IMR-90 (cell line): ENCODE measurements around the gene ENDOG.

Source experiments
- BHLHE40 ChIP-seq: fragments of 150-350 bp; IDR thresholded peaks from 2 replicates; pipeline ENCODE4 v1.6.1; 2016; ENCODE audit warnings: mild to moderate bottlenecking, low read depth, low read length
- CEBPB ChIP-seq: IDR thresholded peaks from 2 replicates; pipeline ENCODE4 v1.6.1; 2012; ENCODE audit warnings: low read depth, low read length, improper control_type of control experiment
- CHD1 ChIP-seq: IDR thresholded peaks from 2 replicates; pipeline ENCODE4 v1.6.1; 2012; ENCODE audit warnings: low read depth, low read length, improper control_type of control experiment
- FOS ChIP-seq: fragments of 150-350 bp; IDR thresholded peaks from 2 replicates; pipeline ENCODE4 v1.6.1; 2016; ENCODE audit warnings: low read depth, low read length
- MAFK ChIP-seq: IDR thresholded peaks from 2 replicates; pipeline ENCODE4 v1.6.1; 2012; ENCODE audit warnings: low read depth, low read length, improper control_type of control experiment
- MAZ ChIP-seq: IDR thresholded peaks from 2 replicates; pipeline ENCODE4 v1.6.1; 2012; ENCODE audit warnings: low read depth, mild to moderate bottlenecking, low read length, improper control_type of control experiment, moderate library complexity, borderline replicate concordance
- MXI1 ChIP-seq: IDR thresholded peaks from 2 replicates; pipeline ENCODE4 v1.6.1; 2012; ENCODE audit warnings: low read depth, mild to moderate bottlenecking, low read length, moderate library complexity, borderline replicate concordance
- POLR2A ChIP-seq: IDR thresholded peaks from 2 replicates; pipeline ENCODE4 v1.6.1; 2012; ENCODE audit warnings: mild to moderate bottlenecking, low read depth, low read length
- RAD21 ChIP-seq: IDR thresholded peaks from 2 replicates; pipeline ENCODE4 v1.6.1; 2012; ENCODE audit warnings: low read length, improper control_type of control experiment
- RFX5 ChIP-seq: IDR thresholded peaks from 2 replicates; pipeline ENCODE4 v1.8.0; 2012; ENCODE audit warnings: low read depth, mild to moderate bottlenecking, low read length, moderate library complexity
- SMC3 ChIP-seq: fragments of 150-350 bp; IDR thresholded peaks from 2 replicates; pipeline ENCODE4 v1.6.1; 2016; ENCODE audit warnings: low read depth, mild to moderate bottlenecking, antibody characterized with exemption, low read length, moderate library complexity
- TF ChIP-seq, protein P1 (sequence below): conservative IDR thresholded peaks from 2 replicates; pipeline ENCODE4 v1.5.1; 2012; ENCODE audit warnings: mild to moderate bottlenecking, low read depth, low read length, improper control_type of control experiment
- TF ChIP-seq, protein P2 (sequence below): fragments of 150-350 bp; IDR thresholded peaks from 2 replicates; pipeline ENCODE4 v1.6.1; 2017; ENCODE audit warnings: mild to moderate bottlenecking, antibody characterized with exemption, low read length, low read depth

DNA sequence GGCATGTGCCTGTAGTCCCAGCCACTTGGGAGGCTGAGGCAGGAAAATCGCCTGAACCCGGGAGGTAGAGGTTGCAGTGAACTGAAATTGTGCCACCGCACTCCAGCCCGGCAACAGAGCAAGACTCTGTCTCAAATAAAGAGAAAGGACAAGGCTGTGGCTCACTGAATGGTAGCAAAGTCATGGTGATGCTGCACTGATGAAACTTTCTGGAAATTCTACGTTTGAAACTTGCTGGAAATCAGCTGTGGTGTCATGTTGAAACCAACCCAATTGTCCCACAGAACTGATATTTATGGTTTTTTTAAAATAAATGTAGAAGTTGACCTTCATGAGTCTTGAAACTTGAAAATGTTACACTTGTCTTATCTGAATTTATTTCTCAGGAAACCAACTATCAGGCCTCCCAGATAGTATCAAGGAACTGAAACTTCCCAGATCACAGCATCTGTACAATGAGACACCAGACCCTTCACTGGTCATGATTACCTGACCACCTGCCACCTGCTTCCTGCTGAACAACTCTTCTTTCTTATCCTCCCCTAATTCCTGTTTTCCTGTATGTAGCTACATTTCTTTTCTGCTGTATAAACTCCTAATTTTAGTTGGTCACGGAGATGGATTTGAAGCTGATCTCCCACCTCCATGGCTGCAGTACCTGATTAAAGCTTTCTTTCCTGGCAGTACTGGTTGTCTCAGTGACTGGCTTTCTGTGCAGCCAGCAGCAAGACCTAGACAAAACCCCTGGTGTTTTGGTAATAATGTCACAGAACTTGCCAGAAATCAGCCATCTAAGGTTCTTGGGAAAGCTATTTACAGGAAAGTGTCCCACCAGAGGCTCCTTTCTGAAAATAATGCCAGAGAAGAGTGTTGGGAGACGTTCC lies 36.9 kb upstream of the ENDOG start:
- TF ChIP-seq FOS: no peak
- TF ChIP-seq, protein P1, sequence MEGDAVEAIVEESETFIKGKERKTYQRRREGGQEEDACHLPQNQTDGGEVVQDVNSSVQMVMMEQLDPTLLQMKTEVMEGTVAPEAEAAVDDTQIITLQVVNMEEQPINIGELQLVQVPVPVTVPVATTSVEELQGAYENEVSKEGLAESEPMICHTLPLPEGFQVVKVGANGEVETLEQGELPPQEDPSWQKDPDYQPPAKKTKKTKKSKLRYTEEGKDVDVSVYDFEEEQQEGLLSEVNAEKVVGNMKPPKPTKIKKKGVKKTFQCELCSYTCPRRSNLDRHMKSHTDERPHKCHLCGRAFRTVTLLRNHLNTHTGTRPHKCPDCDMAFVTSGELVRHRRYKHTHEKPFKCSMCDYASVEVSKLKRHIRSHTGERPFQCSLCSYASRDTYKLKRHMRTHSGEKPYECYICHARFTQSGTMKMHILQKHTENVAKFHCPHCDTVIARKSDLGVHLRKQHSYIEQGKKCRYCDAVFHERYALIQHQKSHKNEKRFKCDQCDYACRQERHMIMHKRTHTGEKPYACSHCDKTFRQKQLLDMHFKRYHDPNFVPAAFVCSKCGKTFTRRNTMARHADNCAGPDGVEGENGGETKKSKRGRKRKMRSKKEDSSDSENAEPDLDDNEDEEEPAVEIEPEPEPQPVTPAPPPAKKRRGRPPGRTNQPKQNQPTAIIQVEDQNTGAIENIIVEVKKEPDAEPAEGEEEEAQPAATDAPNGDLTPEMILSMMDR: no peak
- TF ChIP-seq RFX5: no peak
- TF ChIP-seq MXI1: no peak
- no peak for TF ChIP-seq POLR2A
- TF ChIP-seq RAD21: no peak
- no peak for TF ChIP-seq BHLHE40
- no peak for TF ChIP-seq SMC3
- TF ChIP-seq, protein P2, sequence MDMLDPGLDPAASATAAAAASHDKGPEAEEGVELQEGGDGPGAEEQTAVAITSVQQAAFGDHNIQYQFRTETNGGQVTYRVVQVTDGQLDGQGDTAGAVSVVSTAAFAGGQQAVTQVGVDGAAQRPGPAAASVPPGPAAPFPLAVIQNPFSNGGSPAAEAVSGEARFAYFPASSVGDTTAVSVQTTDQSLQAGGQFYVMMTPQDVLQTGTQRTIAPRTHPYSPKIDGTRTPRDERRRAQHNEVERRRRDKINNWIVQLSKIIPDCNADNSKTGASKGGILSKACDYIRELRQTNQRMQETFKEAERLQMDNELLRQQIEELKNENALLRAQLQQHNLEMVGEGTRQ: no peak
- TF ChIP-seq MAFK: no peak
- TF ChIP-seq CEBPB: no peak
- no peak for TF ChIP-seq MAZ
- TF ChIP-seq CHD1: no peak
